Heart right ventricle (tissue), 16 donors: ENCODE measurements around the gene TESK1. TPM values are rescaled to one million over a fixed set of nuclear protein-coding genes. Genes with fewer than 3 reads are reported as not detected.

Source experiments
- ATAC-seq, 8 donors: fragments of 200-7000 bp; cut with Tn5 transposase; one replicate each; pipeline ENCODE4 v1.9.1; 2020; ENCODE audit warnings: mild to moderate bottlenecking in 8 of 8, moderate library complexity in 8 of 8, moderate number of reproducible peaks in 1 of 8
- DNase-seq, 2 donors: peaks; one replicate each; pipeline ENCODE4 v3.0.0-alpha.2; 2020
- H3K27ac ChIP-seq, 10 donors: fragments of 200-600 bp; sonication (generic) in 2 of 10; one replicate each; pipeline versions ENCODE4 v1.5.0 to v1.8.0; 2020 to 2022; ENCODE audit warnings: mild to moderate bottlenecking in 3 of 10
- H3K27me3 ChIP-seq, 7 donors: fragments of 200-600 bp; one replicate each; pipeline ENCODE4 v1.8.0; 2021 to 2022; ENCODE audit warnings: mild to moderate bottlenecking in 2 of 7
- H3K36me3 ChIP-seq, 9 donors: fragments of 200-600 bp; sonication (generic) in 1 of 9; one replicate each; pipeline versions ENCODE4 v1.5.0 to v1.8.0; 2020 to 2022; ENCODE audit warnings: mild to moderate bottlenecking in 2 of 9
- H3K4me1 ChIP-seq, 9 donors: fragments of 200-600 bp; sonication (generic) in 1 of 9; one replicate each; pipeline versions ENCODE4 v1.5.0 to v1.8.0; 2020 to 2022; ENCODE audit warnings: mild to moderate bottlenecking in 4 of 9
- H3K4me3 ChIP-seq, 10 donors: fragments of 200-600 bp; sonication (generic) in 2 of 10; one replicate each; pipeline versions ENCODE4 v1.5.0 to v1.8.0; 2020 to 2022; ENCODE audit warnings: mild to moderate bottlenecking in 7 of 10, moderate library complexity in 2 of 10
- H3K9me3 ChIP-seq, 11 donors: fragments of 200-600 bp in 10 of 11; sonication (generic) in 2 of 11; one replicate each; pipeline versions ENCODE4 v1.5.0 to v1.8.0; 2013 to 2022; ENCODE audit warnings: mild to moderate bottlenecking in 2 of 11, control low read depth in 1 of 11, moderate library complexity in 1 of 11
- CTCF ChIP-seq, 9 donors: fragments of 200-600 bp; sonication (generic) in 2 of 9; IDR thresholded peaks; one replicate each; pipeline versions ENCODE4 v1.5.0 to v1.8.0; 2021 to 2022; ENCODE audit warnings: antibody characterized with exemption in 9 of 9, mild to moderate bottlenecking in 5 of 9, moderate library complexity in 1 of 9
- WGBS, 2 donors: extraction: QIAGEN DNeasy Blood & Tissue Kit; methylation state at CpG; one replicate each; pipeline ENCODE4 v1.1.7; 2013; ENCODE audit warnings: inconsistent platforms in 1 of 2; 5-methylcytosine and 5-hydroxymethylcytosine counted together
- intact Hi-C, 10 donors: fragments of 100-400 bp; cut with DNase I; formaldehyde crosslinking; loops; one replicate each; pipeline versions ENCODE4 v1.11.1 to v1.14.2; 2022
- polyA plus RNA-seq, 2 donors: library from polyadenylated mRNA; stranded (reverse); fragments of 200-250 nt; gene quantifications; one replicate each; pipeline ENCODE4 v1.2.3, GENCODE V29; 2013
- total RNA-seq, 10 donors: library from RNA; stranded (reverse); fragmentation: NEBNext Ultra II Directional in 3 of 10; extraction: Animal tissue kit (Norgen Biotek cat#: 25700) in 3 of 10; gene quantifications; one replicate each; pipeline versions ENCODE4 v1.2.1 to v1.2.4, GENCODE V29; 2021 to 2023
- donor health status: Arrhythmogenic right ventricular cardiomyopathy.
- donor health status: ischemic (EF 13 %, LVEDD 7.1; RV severe dilation, severe dysfunction).
- donor health status: healthy with polysubstance abuse.
- donor health status: DM: no; HTN: yes; CAD: no.
- donor health status: DM: no; HTN: no; CAD: no.
- donor health status: ischemic (EF 25% LVEDD 6.9; RV normal size, moderate dysfunction).
- donor health status: ischemic (EF 25% LVEDD 5.7; RV mildly dilated, moderate dysfunction).
- donor health status: healthy.
- donor health status: DM: yes; HTN: yes; CAD: no.
- donor health status: Ischemic cardiomyopathy.
- donor health status: ischemic (EF 35%, LVEDD 5.7; RV mildly dilated, moderate dysfunction).
- donor health status: nonischemic (EF 11% LVEDD 7.7; RV severe dilation, severe dysfunction).
- donor health status: DM: yes; HTN: yes; CAD: no.
- donor health status: PGD.
- donor health status: ischemic (EF 29% LVEDD 5.4; RV normal size, mild dysfunction).
- donor health status: nonischemic (EF 23%, LVEDD 6.1; RV moderate dilation, normal function).

TESK1 gene
- total and polyA plus RNA-seq, 12 donors = 18.0 to 38.8 (median 24.3) TPM

GRCh38 chr9:35657546-35658136 lies 52.6 kb downstream of the TESK1 start, which contains the start of gene RMRP:
Gene RMRP, minus strand, starts transcription at chr9:35658019.
- peaks cover 0 to 56% (median 34%) of the 10 kb centered on the region in 9 donors for H3K4me1 ChIP-seq
- WGBS, 2 donors = 0 to 1% methylated on average over 42 of the region's 42 CpGs
- H3K27ac ChIP-seq = peak within 1 kb of the TSS; percentile 95 to 99 (median 98)
- peak in 7 of 9 donors; percentile 14 to 59 (median 46) for TF ChIP-seq CTCF (IDR thresholded peaks at IDR 0.05)
- intact Hi-C loops = loop anchor here in 9 of 10 donors (1.0 to 10.0 kb wide), 14 partner anchors 31 to 247 kb away; partner anchors contain the start of genes HINT2 (in 3 of the 9), SPAG8 (in 3 of the 9), TPM2 (in 2 of the 9) and CREB3 (in 1 of the 9)
- ATAC-seq (peak; percentile 94 to 97 (median 96)), DNase-seq (peak; percentile 96 to 98)
- H3K27me3 ChIP-seq = no peaks in the 10 kb centered on the region
- H3K4me3 ChIP-seq = peak within 1 kb of the TSS; percentile 73 to 98 (median 88)
- H3K36me3 ChIP-seq = peaks cover 0 to 29% (median 9%) of the 10 kb centered on the region in 9 donors
- H3K9me3 ChIP-seq = no peaks in the 10 kb centered on the region

- H3K4me1 ChIP-seq = peaks cover 0 to 53% (median 34%) of the 10 kb centered on the region in 9 donors
These were observed 53.3 kb downstream of the TESK1 start, which contains the start of gene CCDC107 for GRCh38 chr9:35658137-35658967. Gene CCDC107, plus strand, starts transcription at chr9:35658292. Its CDS starts 88 bp downstream, at chr9:35658380.

GRCh38 chr9:35658968-35659220 lies 53.8 kb downstream of the TESK1 start:
- WGBS, 2 donors = 2% methylated on average over 2 of the region's 2 CpGs
- H3K36me3 ChIP-seq = peaks cover 0 to 29% (median 9%) of the 10 kb centered on the region in 9 donors
- intact Hi-C loops = loop anchor here in 9 of 10 donors (1.0 to 10.0 kb wide), 14 partner anchors 30 to 246 kb away; partner anchors contain the start of genes HINT2 (in 3 of the 9), SPAG8 (in 3 of the 9), TPM2 (in 2 of the 9) and CREB3 (in 1 of the 9)
- DNase-seq (peak in 1 of 2 donors; percentile 44), ATAC-seq (peak in 5 of 8 donors; percentile 1 to 9 (median 6))
- no peaks in the 10 kb centered on the region for H3K9me3 ChIP-seq
- H3K4me1 ChIP-seq = peaks cover 0 to 53% (median 34%) of the 10 kb centered on the region in 9 donors
- peak overlapping the region; percentile 95 to 99 (median 98) for H3K27ac ChIP-seq
- TF ChIP-seq CTCF (IDR thresholded peaks at IDR 0.05) = no peak
- peak overlapping the region; percentile 73 to 98 (median 88) for H3K4me3 ChIP-seq
- no peaks in the 10 kb centered on the region for H3K27me3 ChIP-seq

More at GRCh38 chr9:35658137-35658967, 53.3 kb downstream of the TESK1 start, which contains the start of gene CCDC107:
- peak within 1 kb of the TSS; percentile 73 to 98 (median 88) for H3K4me3 ChIP-seq
- peak; percentile 42 to 79 (median 68) for TF ChIP-seq CTCF (IDR thresholded peaks at IDR 0.05)
- peak; percentile 84 to 87 for DNase-seq
- H3K27ac ChIP-seq = peak within 1 kb of the TSS; percentile 95 to 99 (median 98)
- peak; percentile 76 to 90 (median 82) for ATAC-seq
- no peaks in the 10 kb centered on the region for H3K27me3 ChIP-seq
- intact Hi-C loops = loop anchor here in 9 of 10 donors (1.0 to 10.0 kb wide), 13 partner anchors 30 to 246 kb away; partner anchors contain the start of genes HINT2 (in 3 of the 9), SPAG8 (in 3 of the 9), TPM2 (in 2 of the 9) and CREB3 (in 1 of the 9)
- WGBS, 2 donors = 0% methylated on average over 66 to 67 of the region's 67 CpGs
- no peaks in the 10 kb centered on the region for H3K9me3 ChIP-seq
- peaks cover 0 to 29% (median 9%) of the 10 kb centered on the region in 9 donors for H3K36me3 ChIP-seq

- Histone ChIP-seq H3K27me3 (no peaks in the 10 kb centered on the region), H3K4me1 (peaks cover 0 to 55% (median 34%) of the 10 kb centered on the region in 9 donors), H3K9me3 (no peaks in the 10 kb centered on the region), H3K4me3 (peak overlapping the region; percentile 73 to 98 (median 88)), H3K36me3 (peaks cover 0 to 29% (median 9%) of the 10 kb centered on the region in 9 donors), H3K27ac (peak overlapping the region; percentile 95 to 99 (median 98))
- TF ChIP-seq CTCF (IDR thresholded peaks at IDR 0.05) = no peak
- DNase-seq (no peak), ATAC-seq (peak in 5 of 8 donors; percentile 3 to 36 (median 19))
- intact Hi-C loops = loop anchor here in 9 of 10 donors (1.0 to 10.0 kb wide), 13 partner anchors 29 to 245 kb away; partner anchors contain the start of genes SPAG8 (in 3 of the 9), HINT2 (in 2 of the 9), TPM2 (in 2 of the 9) and CREB3 (in 1 of the 9)
- WGBS, 2 donors = 27 to 39% methylated on average over 3 of the region's 3 CpGs
These were observed 54.3 kb downstream of the TESK1 start for GRCh38 chr9:35659340-35659739.
